Naive thymus-derived CD4-positive, alpha-beta T cell (primary cell): Measurements from ENCODE around the gene IPCEF1. TPM values are rescaled to one million over a fixed set of nuclear protein-coding genes. Genes with fewer than 3 reads are reported as not detected.

ENCODE experiments used
- ATAC-seq: fragments of 150-1000 bp; cut with Tn5 transposase; 2 replicates; pipeline ENCODE4 v1.10.0; 2021; ENCODE audit warnings: mild to moderate bottlenecking, moderate library complexity
- CTCF ChIA-PET: fragments of 350-600 bp; sonication (Branson Sonifier 250); formaldehyde crosslinking; loops from one replicate; lab custom pipeline; 2021; ENCODE audit warnings: antibody characterized with exemption; lab: Charles Lee
- POLR2A ChIA-PET: fragments of 350-600 bp; sonication (Branson Sonifier 250); formaldehyde crosslinking; loops from one replicate; lab custom pipeline; 2021; ENCODE audit warnings: antibody characterized with exemption, inconsistent platforms; lab: Charles Lee
- DNase-seq, 9 donors: peaks; one replicate each; pipeline versions ENCODE4 v3.0.0 to v3.0.0-alpha.2; 2020 to 2022; ENCODE audit warnings: mixed read lengths in 1 of 9
- H3K27ac ChIP-seq: one replicate; pipeline ENCODE4 v1.7.0; 2013; ENCODE audit warnings: mild to moderate bottlenecking, low read depth, low read length, moderate library complexity
- H3K27me3 ChIP-seq, 2 donors: one replicate each; pipeline ENCODE4 v1.7.0; 2013; ENCODE audit warnings: low read length in 2 of 2, mild to moderate bottlenecking in 2 of 2, moderate library complexity in 2 of 2; ENCODE audit not compliant: control insufficient read depth in 2 of 2, insufficient read depth in 2 of 2
- H3K36me3 ChIP-seq, 3 experiments: 1 replicate in 2 of 3; 2 replicates in 1 of 3; pipeline ENCODE4 v1.7.0; 2013; ENCODE audit warnings: low read length in 3 of 3, mild to moderate bottlenecking in 3 of 3, moderate library complexity in 1 of 3; ENCODE audit not compliant: insufficient read depth in 3 of 3, control insufficient read depth in 2 of 3
- H3K4me1 ChIP-seq, 2 donors: one replicate each; pipeline ENCODE4 v1.7.0; 2013; ENCODE audit warnings: low read length in 2 of 2, mild to moderate bottlenecking in 2 of 2, moderate library complexity in 1 of 2; ENCODE audit not compliant: control insufficient read depth in 2 of 2, insufficient read depth in 2 of 2
- H3K4me3 ChIP-seq: 2 replicates; pipeline ENCODE4 v1.7.0; 2013; ENCODE audit warnings: mild to moderate bottlenecking, low read length
- H3K9me3 ChIP-seq, 3 experiments: 1 replicate in 2 of 3; 2 replicates in 1 of 3; pipeline ENCODE4 v1.7.0; 2013; ENCODE audit warnings: low read length in 3 of 3; ENCODE audit not compliant: control insufficient read depth in 2 of 3
- H3K27ac Mint-ChIP-seq, 9 donors: one replicate each; pipeline ENCODE4 v1.8.0; 2020 to 2022; ENCODE audit warnings: mixed read lengths in 9 of 9, mild to moderate bottlenecking in 8 of 9, moderate library complexity in 5 of 9, inconsistent platforms in 2 of 9
- H3K27me3 Mint-ChIP-seq, 5 donors: one replicate each; pipeline ENCODE4 v1.8.0; 2021 to 2022; ENCODE audit warnings: mixed read lengths in 5 of 5, mild to moderate bottlenecking in 1 of 5
- H3K36me3 Mint-ChIP-seq, 5 donors: one replicate each; pipeline ENCODE4 v1.8.0; 2020 to 2022; ENCODE audit warnings: mixed read lengths in 5 of 5, mild to moderate bottlenecking in 3 of 5, inconsistent platforms in 1 of 5
- H3K4me1 Mint-ChIP-seq, 7 donors: one replicate each; pipeline ENCODE4 v1.8.0; 2020 to 2022; ENCODE audit warnings: mixed read lengths in 7 of 7, mild to moderate bottlenecking in 3 of 7, inconsistent platforms in 1 of 7
- H3K4me3 Mint-ChIP-seq, 10 donors: one replicate each; pipeline ENCODE4 v1.8.0; 2020 to 2022; ENCODE audit warnings: mild to moderate bottlenecking in 10 of 10, mixed read lengths in 10 of 10, moderate library complexity in 6 of 10, inconsistent platforms in 2 of 10
- H3K9me3 Mint-ChIP-seq, 11 donors: one replicate each; pipeline ENCODE4 v1.8.0; 2020 to 2022; ENCODE audit warnings: mixed read lengths in 11 of 11, mild to moderate bottlenecking in 4 of 11, inconsistent platforms in 1 of 11, moderate library complexity in 1 of 11
- intact Hi-C, 2 donors: fragments of 100-400 bp; cut with micrococcal nuclease; formaldehyde crosslinking; loops; one replicate each; pipeline ENCODE4 v1.15.1; 2023
- polyA plus RNA-seq, 2 donors: library from polyadenylated mRNA; unstranded; fragments of 300-500 nt; fragmentation: Illumina TruSeq; gene quantifications; one replicate each; pipeline ENCODE4 v1.2.3, GENCODE V29; 2021
- total RNA-seq, 6 experiments: library from RNA in 5 of 6; stranded (reverse) in 5 of 6; gene quantifications; 1 replicate in 5 of 6; 2 replicates in 1 of 6; pipeline ENCODE4 v1.2.3 and lab custom pipeline; 2021 to 2026

Gene IPCEF1
- total and polyA plus RNA-seq, 7 experiments from 2014 or later, result 12.0 to 122 (median 99.7) TPM

DNA sequence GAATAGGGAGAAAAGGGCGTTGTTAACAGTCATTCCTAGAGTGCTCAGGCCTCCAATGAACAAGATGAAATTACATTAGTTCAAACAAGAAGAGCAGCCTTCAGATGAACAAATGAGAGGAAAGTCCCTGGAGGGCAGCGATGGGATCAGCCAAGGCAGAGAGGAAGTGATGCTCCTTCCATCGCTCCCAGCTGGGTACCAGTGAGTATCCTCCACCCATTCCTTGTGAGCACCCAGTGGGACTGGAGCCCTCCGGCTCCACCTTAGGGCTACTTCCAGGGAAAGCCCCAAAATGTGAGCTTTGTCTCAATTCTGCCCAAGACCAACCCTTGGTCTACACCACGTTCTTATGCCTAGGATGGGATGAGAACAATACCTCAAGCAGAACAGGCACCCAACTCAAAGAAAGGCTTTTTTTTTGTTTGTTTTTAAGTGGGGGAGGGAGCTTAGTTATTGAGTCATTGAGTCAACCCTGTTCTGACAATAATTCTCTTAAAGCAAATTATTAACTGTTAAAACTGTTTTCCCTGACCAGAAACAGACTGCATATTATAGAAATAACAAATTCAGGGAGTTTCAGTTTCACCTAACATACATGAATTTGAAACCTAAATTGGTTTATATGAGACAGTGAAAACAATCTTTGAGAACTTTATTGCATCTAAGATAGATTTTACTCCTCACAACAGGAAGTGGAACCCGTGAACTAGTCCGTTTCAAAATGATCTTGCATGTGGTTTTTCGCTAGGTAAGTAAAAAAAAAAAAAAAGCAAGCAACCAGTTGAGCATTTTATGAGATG is 106.9 kb downstream of the IPCEF1 start:
- no peaks in the 10 kb centered on the region for H3K9me3 ChIP-seq
- peak overlapping the region; percentile 78 for H3K27ac ChIP-seq
- no peaks in the 10 kb centered on the region for H3K27me3 ChIP-seq
- peak overlapping the region; percentile 70 to 86 (median 79) for H3K4me3 Mint-ChIP-seq
- peaks cover 36 to 51% of the 10 kb centered on the region in 2 donors for H3K4me1 ChIP-seq
- H3K27ac Mint-ChIP-seq, result peak overlapping the region; percentile 90 to 98 (median 95)
- peaks cover 54 to 80% (median 73%) of the 10 kb centered on the region in 7 donors for H3K4me1 Mint-ChIP-seq
- POLR2A ChIA-PET, result interaction anchor here (0.6 to 5.8 kb wide), 8 partner anchors 9 to 85 kb away, joined by 3 to 49 read pairs (median 5); no protein-coding TSS in a partner anchor
- CTCF ChIA-PET, result interaction anchor here (0.8 to 2.5 kb wide), 4 partner anchors 13 to 30 kb away, joined by 4 to 9 read pairs (median 4); no protein-coding TSS in a partner anchor
- peaks cover 0 to 21% (median 0%) of the 10 kb centered on the region in 5 donors for H3K27me3 Mint-ChIP-seq
- peak; percentile 73 for ATAC-seq
- H3K36me3 ChIP-seq, result no peaks in the 10 kb centered on the region
- peak; percentile 8 to 85 (median 77) for DNase-seq
- intact Hi-C loops, result loop anchor here (1.0 to 10.0 kb wide), 13 partner anchors 8 to 1945 kb away; partner anchors contain the start of genes SCAF8 (in 2 of the 2), FBXO5 (in 1 of the 2), MTRF1L (in 1 of the 2) and TFB1M (in 1 of the 2)
- peaks cover 17 to 25% (median 22%) of the 10 kb centered on the region in 5 donors for H3K36me3 Mint-ChIP-seq
- H3K4me3 ChIP-seq, result peak overlapping the region; percentile 40
- H3K9me3 Mint-ChIP-seq, result peaks cover 0 to 8% (median 4%) of the 10 kb centered on the region in 11 donors

DNA sequence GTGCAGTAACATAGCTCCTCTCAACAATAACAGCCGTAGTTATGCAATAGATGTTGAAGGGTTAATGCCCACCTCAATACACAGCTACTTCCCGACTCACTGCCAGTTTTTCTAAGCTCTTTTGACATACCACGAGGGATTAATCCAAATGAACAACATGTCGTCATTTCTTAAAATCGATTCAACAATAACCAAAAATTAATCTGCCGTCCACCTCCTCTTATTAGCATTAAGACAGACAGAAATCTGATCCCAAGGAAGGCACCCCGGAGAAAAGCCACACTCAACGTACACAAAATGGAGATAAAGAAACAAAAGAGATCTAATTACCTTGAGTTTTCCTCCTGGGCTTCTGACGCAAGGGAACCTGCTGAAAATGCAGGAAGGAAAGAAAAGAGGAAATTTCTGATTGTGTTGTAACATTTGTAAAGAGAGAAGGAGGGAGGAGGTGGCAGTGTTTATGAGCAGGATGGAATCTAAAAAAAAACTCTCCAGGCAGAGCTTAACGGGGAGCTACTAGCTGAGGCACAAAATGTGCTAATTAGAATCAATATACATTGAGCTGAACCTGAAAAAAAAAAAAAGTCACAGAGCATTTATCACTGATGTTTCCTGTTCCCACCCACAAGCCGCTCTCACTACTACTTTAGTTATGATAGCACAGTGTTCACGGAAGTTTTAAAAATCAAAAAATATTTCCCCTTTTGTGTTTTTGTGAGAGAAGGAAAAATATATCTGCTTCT is 109.3 kb downstream of the IPCEF1 start:
- ChIA-PET POLR2A (interaction anchor here (0.5 to 5.8 kb wide), 20 partner anchors 8 to 534 kb away, joined by 3 to 49 read pairs (median 6); no protein-coding TSS in a partner anchor), CTCF (interaction anchor here (0.9 to 5.2 kb wide), 12 partner anchors 9 to 92 kb away, joined by 3 to 39 read pairs (median 4); no protein-coding TSS in a partner anchor)
- Mint-ChIP-seq H3K36me3 (peaks cover 25 to 46% (median 38%) of the 10 kb centered on the region in 5 donors), H3K27me3 (peaks cover 0 to 14% (median 0%) of the 10 kb centered on the region in 5 donors), H3K4me3 (peak overlapping the region; percentile 84 to 100 (median 96)), H3K4me1 (peaks cover 59 to 81% (median 77%) of the 10 kb centered on the region in 7 donors), H3K27ac (peak overlapping the region; percentile 90 to 97 (median 96)), H3K9me3 (peaks cover 0 to 10% (median 0%) of the 10 kb centered on the region in 11 donors)
- Histone ChIP-seq H3K36me3 (peaks cover 0 to 7% (median 0%) of the 10 kb centered on the region in 3 experiments), H3K4me3 (peak overlapping the region; percentile 62), H3K27ac (peak overlapping the region; percentile 81), H3K9me3 (no peaks in the 10 kb centered on the region), H3K4me1 (peaks cover 52 to 59% of the 10 kb centered on the region in 2 donors), H3K27me3 (no peaks in the 10 kb centered on the region)
- DNase-seq, result peak in 6 of 9 donors; percentile 45 to 67 (median 56)
- intact Hi-C loops, result loop anchor here (1.0 to 10.0 kb wide), 10 partner anchors 8 to 1942 kb away; partner anchors contain the start of genes MTRF1L (in 1 of the 2) and SCAF8 (in 1 of the 2)
- peak; percentile 64 for ATAC-seq

DNA sequence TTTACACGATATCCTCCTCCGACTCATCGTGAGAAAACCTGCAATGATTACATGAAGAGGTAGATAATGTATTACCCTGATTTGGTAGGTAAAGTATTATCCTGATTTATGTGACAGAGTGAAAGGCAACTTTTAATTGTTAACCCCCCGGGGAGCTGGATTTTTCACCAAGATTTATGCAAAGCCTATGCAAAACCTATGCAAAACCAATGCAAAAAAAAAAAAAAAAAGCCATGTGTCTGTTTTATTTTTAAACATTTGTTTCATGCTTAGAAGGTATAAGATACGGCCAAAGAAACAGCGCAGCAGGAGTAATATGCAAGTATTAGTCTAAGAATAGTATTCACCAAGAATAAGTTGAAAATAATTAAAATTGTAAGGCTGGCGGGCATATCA is 109.9 kb downstream of the IPCEF1 start:
- CTCF ChIA-PET, result interaction anchor here (0.7 to 5.2 kb wide), 9 partner anchors 8 to 92 kb away, joined by 3 to 39 read pairs (median 4); no protein-coding TSS in a partner anchor
- Mint-ChIP-seq H3K4me3 (peak overlapping the region; percentile 84 to 100 (median 96)), H3K36me3 (peaks cover 25 to 52% (median 41%) of the 10 kb centered on the region in 5 donors), H3K27ac (peak overlapping the region; percentile 90 to 97 (median 96)), H3K27me3 (peaks cover 0 to 10% (median 0%) of the 10 kb centered on the region in 5 donors), H3K9me3 (peaks cover 0 to 7% (median 0%) of the 10 kb centered on the region in 11 donors), H3K4me1 (peaks cover 59 to 80% (median 77%) of the 10 kb centered on the region in 7 donors)
- POLR2A ChIA-PET, result interaction anchor here (0.5 to 5.8 kb wide), 16 partner anchors 9 to 534 kb away, joined by 3 to 49 read pairs (median 6); no protein-coding TSS in a partner anchor
- Histone ChIP-seq H3K4me3 (peak overlapping the region; percentile 62), H3K27ac (peak overlapping the region; percentile 81), H3K36me3 (peaks cover 0 to 7% (median 0%) of the 10 kb centered on the region in 3 experiments), H3K4me1 (peaks cover 57 to 58% of the 10 kb centered on the region in 2 donors), H3K9me3 (no peaks in the 10 kb centered on the region), H3K27me3 (no peaks in the 10 kb centered on the region)
- intact Hi-C loops, result loop anchor here (1.0 to 10.0 kb wide), 11 partner anchors 7 to 1942 kb away; partner anchors contain the start of genes MTRF1L (in 1 of the 2) and SCAF8 (in 1 of the 2)
- DNase-seq (no peak), ATAC-seq (no peak)

DNA sequence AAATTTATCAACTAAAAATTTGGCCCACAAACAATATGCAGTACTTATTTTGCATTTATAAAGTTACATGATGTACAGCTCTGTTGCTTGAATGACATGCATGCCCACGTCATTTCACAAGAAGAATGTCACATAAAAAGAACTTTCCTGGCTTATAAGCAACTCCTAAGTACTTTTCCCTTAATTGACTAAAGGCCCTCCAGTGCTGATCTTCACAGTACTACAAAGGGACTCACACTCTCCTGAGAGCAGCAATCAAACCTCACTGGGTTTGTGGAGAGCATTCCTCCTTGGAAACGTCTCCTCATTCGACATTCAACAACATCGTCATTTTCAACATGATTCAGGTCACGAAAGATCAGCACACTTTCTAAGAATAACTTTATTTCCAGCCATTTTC is 111.1 kb downstream of the IPCEF1 start:
- H3K9me3 Mint-ChIP-seq, result peaks cover 0 to 7% (median 0%) of the 10 kb centered on the region in 11 donors
- H3K4me3 Mint-ChIP-seq, result peak overlapping the region; percentile 84 to 100 (median 96)
- H3K4me1 Mint-ChIP-seq, result peaks cover 58 to 78% (median 74%) of the 10 kb centered on the region in 7 donors
- no peaks in the 10 kb centered on the region for H3K27me3 ChIP-seq
- intact Hi-C loops, result loop anchor here in 1 of 2 donors (5.0 to 10.0 kb wide), 5 partner anchors 487 to 1941 kb away; partner anchors contain the start of genes MTRF1L and SCAF8
- H3K27ac ChIP-seq, result peak overlapping the region; percentile 81
- H3K36me3 Mint-ChIP-seq, result peaks cover 28 to 59% (median 47%) of the 10 kb centered on the region in 5 donors
- peaks cover 0 to 6% (median 0%) of the 10 kb centered on the region in 5 donors for H3K27me3 Mint-ChIP-seq
- H3K27ac Mint-ChIP-seq, result peak overlapping the region; percentile 90 to 97 (median 96)
- ATAC-seq, result peak; percentile 7
- H3K36me3 ChIP-seq, result peaks cover 0 to 7% (median 0%) of the 10 kb centered on the region in 3 experiments
- H3K9me3 ChIP-seq, result no peaks in the 10 kb centered on the region
- peaks cover 50 to 54% of the 10 kb centered on the region in 2 donors for H3K4me1 ChIP-seq
- no peak for DNase-seq
- ChIA-PET CTCF (interaction anchor here (2.9 to 5.2 kb wide), 2 partner anchors 25 to 31 kb away, joined by 10 to 39 read pairs; no protein-coding TSS in a partner anchor), POLR2A (interaction anchor here (0.7 to 5.8 kb wide), 8 partner anchors 10 to 729 kb away, joined by 3 to 49 read pairs (median 6); no protein-coding TSS in a partner anchor)
- H3K4me3 ChIP-seq, result peak overlapping the region; percentile 62

DNA sequence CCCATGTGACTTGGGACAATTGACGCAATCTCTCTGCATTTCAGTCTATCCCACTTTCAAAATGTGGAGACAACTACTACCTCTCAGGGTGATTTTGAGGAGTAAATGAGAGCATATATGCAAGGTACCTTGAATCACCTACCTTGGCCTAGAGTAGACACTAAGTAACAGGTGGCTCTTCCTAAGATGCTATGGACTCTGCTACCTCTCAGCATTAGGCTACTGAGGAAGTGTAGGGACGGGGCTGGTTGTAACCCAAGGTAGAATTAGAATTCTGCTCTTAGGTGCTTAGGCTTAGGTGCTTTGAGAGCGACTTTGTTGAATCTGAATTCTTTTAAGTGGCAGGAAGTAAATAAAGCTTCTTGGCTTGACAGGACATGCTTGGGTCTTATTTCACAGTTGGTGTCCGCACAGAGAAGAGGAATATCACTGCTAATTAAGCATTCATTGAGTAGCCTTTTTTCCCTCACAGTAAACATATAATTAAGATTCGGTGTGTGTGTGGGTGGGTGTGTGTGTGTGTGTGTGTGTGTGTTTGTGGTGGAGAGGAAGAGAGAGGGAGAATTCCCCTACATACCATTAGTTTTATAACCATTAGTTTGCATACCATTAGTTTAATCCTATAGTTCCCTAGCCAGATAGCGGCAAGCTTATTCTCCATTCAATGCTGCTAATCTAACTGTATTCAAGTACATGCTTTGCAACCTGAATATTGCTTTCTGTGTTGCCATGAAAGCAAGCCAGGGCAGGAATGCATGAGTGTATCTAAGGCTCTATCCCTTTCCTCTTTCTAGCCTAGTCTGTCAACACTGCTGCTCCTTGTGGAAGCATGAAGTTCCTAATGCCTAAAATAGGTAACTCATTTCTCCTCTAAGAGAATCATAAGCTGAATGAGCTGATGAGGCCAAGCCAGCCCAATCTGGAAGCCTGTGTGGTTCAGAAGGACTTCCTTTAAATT is 112.5 kb downstream of the IPCEF1 start:
- peaks cover 28 to 63% (median 48%) of the 10 kb centered on the region in 5 donors for H3K36me3 Mint-ChIP-seq
- no peak for ATAC-seq
- H3K4me3 Mint-ChIP-seq, result peak overlapping the region; percentile 84 to 100 (median 96)
- intact Hi-C loops, result loop anchor here in 1 of 2 donors (10.0 kb wide), 4 partner anchors 911 to 1939 kb away; partner anchors contain the start of gene MTRF1L
- H3K4me3 ChIP-seq, result peak overlapping the region; percentile 62
- H3K27ac Mint-ChIP-seq, result peak overlapping the region; percentile 71 to 97 (median 96)
- no peaks in the 10 kb centered on the region for H3K27me3 ChIP-seq
- ChIA-PET POLR2A (interaction anchor here (0.7 to 5.8 kb wide), 13 partner anchors 8 to 79 kb away, joined by 3 to 49 read pairs (median 4); no protein-coding TSS in a partner anchor), CTCF (interaction anchor here (0.8 to 5.2 kb wide), 3 partner anchors 11 to 33 kb away, joined by 4 to 39 read pairs (median 6); no protein-coding TSS in a partner anchor)
- H3K4me1 Mint-ChIP-seq, result peaks cover 52 to 78% (median 71%) of the 10 kb centered on the region in 7 donors
- H3K9me3 ChIP-seq, result no peaks in the 10 kb centered on the region
- peaks cover 0 to 6% (median 0%) of the 10 kb centered on the region in 5 donors for H3K27me3 Mint-ChIP-seq
- H3K9me3 Mint-ChIP-seq, result peaks cover 0 to 7% (median 0%) of the 10 kb centered on the region in 11 donors
- H3K27ac ChIP-seq, result peak overlapping the region; percentile 81
- DNase-seq, result no peak
- H3K36me3 ChIP-seq, result peaks cover 0 to 7% (median 0%) of the 10 kb centered on the region in 3 experiments
- H3K4me1 ChIP-seq, result peaks cover 45 to 48% of the 10 kb centered on the region in 2 donors
